ENCODE measurements around the gene DCLK2. TPM values are rescaled to one million over a fixed set of nuclear protein-coding genes. Genes with fewer than 3 reads are reported as not detected.

DCLK2 gene
- total and polyA plus RNA-seq, 2 donors (not counting 1 experiment from before 2014, with no cell fraction given), result 0.91 to 3.3 TPM

DNA sequence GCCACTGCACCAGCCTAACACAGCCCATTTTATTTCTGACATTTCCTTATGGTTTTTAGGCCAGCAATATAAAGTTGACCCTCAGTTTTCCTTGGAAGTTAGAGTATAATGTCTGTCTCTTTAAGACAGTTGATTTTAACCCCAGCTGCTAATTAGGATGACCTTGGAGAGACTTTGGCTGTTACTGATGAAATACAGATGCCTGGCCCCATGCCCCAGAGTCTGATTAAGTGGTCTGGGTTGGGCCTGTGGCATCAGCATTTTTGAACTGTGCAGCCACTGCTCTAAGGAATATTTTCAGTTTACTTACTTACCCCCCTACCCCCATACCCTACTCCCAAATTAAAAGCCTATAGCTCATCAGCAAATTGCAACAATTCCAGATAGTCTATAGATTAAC is 85.8 kb downstream of the DCLK2 start:
- intact Hi-C loops (cut with micrococcal nuclease), result no loop called here
- no peak overlapping the region for H3K9ac ChIP-seq (ENCODE audit: low read length)
- no peaks in the 10 kb centered on the region for H3K4me1 ChIP-seq (ENCODE audit: control insufficient read depth in 2 of 2, insufficient read depth in 2 of 2, low read length in 2 of 2)
- ChIA-PET CTCF (no interaction called here), POLR2A (no interaction called here)
- H3K27me3 Mint-ChIP-seq, result peaks cover 5% of the 10 kb centered on the region
- TF ChIP-seq, protein P1, sequence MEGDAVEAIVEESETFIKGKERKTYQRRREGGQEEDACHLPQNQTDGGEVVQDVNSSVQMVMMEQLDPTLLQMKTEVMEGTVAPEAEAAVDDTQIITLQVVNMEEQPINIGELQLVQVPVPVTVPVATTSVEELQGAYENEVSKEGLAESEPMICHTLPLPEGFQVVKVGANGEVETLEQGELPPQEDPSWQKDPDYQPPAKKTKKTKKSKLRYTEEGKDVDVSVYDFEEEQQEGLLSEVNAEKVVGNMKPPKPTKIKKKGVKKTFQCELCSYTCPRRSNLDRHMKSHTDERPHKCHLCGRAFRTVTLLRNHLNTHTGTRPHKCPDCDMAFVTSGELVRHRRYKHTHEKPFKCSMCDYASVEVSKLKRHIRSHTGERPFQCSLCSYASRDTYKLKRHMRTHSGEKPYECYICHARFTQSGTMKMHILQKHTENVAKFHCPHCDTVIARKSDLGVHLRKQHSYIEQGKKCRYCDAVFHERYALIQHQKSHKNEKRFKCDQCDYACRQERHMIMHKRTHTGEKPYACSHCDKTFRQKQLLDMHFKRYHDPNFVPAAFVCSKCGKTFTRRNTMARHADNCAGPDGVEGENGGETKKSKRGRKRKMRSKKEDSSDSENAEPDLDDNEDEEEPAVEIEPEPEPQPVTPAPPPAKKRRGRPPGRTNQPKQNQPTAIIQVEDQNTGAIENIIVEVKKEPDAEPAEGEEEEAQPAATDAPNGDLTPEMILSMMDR (IDR thresholded peaks at IDR 0.05), result no peak
- TF ChIP-seq EZH2 (IDR thresholded peaks at IDR 0.05; ENCODE audit: borderline replicate concordance, insufficient read depth, low read depth, low read length, poor library complexity, severe bottlenecking), result no peak
- H3K9me3 Mint-ChIP-seq (ENCODE audit: insufficient read depth), result no peaks in the 10 kb centered on the region
- no peaks in the 10 kb centered on the region for H3K4me1 Mint-ChIP-seq
- H4K20me1 ChIP-seq (ENCODE audit: control insufficient read depth, insufficient read depth, low read length, poor library complexity, severe bottlenecking), result no peaks in the 10 kb centered on the region
- no peak overlapping the region for H3K27ac Mint-ChIP-seq
- no peak overlapping the region for H3K4me3 ChIP-seq (ENCODE audit: control extremely low read depth in 1 of 5, extremely low read depth in 1 of 5, insufficient read depth in 1 of 5, low read depth in 2 of 5, low read length in 4 of 5)
- ATAC-seq (ENCODE audit: low read depth) (no peak), DNase-seq (no peak)
- no peaks in the 10 kb centered on the region for H3K79me2 ChIP-seq (ENCODE audit: control insufficient read depth, insufficient read depth, low read length)
- no peaks in the 10 kb centered on the region for H3K9me3 ChIP-seq (ENCODE audit: control extremely low read depth in 1 of 3, control insufficient read depth in 2 of 3, insufficient read depth in 1 of 3, low read length in 2 of 3)
- H3K27ac ChIP-seq (ENCODE audit: low read length in 2 of 2), result no peak overlapping the region
- no peak overlapping the region for H3K4me3 Mint-ChIP-seq
- H3K36me3 ChIP-seq (replicated peaks in 1 of 2; ENCODE audit: control extremely low read depth in 1 of 2, control insufficient read depth in 1 of 2, extremely low read depth in 1 of 2, insufficient read depth in 2 of 2, low read length in 1 of 2), result no peaks in the 10 kb centered on the region
- H3K27me3 ChIP-seq (replicated peaks in 1 of 4; ENCODE audit: control extremely low read depth in 1 of 4, control insufficient read depth in 3 of 4, insufficient read depth in 4 of 4, low read length in 3 of 4), result no peaks in the 10 kb centered on the region
- H3K4me2 ChIP-seq (replicated peaks; ENCODE audit: low read depth, low read length, poor library complexity, severe bottlenecking), result no peak overlapping the region
- H2AFZ ChIP-seq (ENCODE audit: insufficient read depth, low read depth, low read length, poor library complexity, severe bottlenecking), result no peak overlapping the region

DNA sequence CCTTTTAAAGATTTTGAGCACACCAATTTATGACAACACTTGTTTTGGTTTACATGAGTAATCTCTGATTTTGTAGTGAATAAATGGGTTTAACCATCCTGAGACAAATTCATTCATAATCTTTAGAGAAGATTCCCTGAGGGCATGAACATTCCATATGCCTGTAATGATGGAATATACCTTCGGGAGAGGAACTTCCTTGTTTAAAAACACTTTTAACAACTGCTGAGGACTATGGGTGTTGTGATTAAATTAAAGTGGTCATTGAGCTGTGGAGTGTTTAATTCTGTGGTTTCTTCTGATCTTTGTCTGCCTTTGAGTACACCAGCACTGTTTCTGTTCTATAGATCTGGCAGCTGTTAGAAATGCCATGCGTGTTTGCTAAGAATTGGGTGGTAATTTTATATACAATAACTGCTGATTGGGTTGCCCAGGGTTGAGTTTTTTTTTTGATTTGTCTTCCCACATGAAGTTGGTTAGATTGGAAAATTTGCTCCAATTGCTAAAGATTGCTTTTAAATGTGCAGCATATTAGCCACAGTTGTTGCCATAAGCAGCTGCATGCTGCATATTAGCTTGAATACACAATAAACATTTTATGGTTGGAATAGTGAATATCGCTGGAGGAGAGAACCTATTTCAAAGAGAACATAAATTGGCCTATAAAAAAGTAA is 86.8 kb downstream of the DCLK2 start:
- intact Hi-C loops (cut with micrococcal nuclease), result no loop called here
- Histone ChIP-seq H3K36me3 (replicated peaks in 1 of 2; ENCODE audit: control extremely low read depth in 1 of 2, control insufficient read depth in 1 of 2, extremely low read depth in 1 of 2, insufficient read depth in 2 of 2, low read length in 1 of 2) (no peaks in the 10 kb centered on the region), H3K9me3 (ENCODE audit: control extremely low read depth in 1 of 3, control insufficient read depth in 2 of 3, insufficient read depth in 1 of 3, low read length in 2 of 3) (no peaks in the 10 kb centered on the region), H3K27ac (ENCODE audit: low read length in 2 of 2) (no peak overlapping the region), H3K4me1 (ENCODE audit: control insufficient read depth in 2 of 2, insufficient read depth in 2 of 2, low read length in 2 of 2) (no peaks in the 10 kb centered on the region), H3K79me2 (ENCODE audit: control insufficient read depth, insufficient read depth, low read length) (no peaks in the 10 kb centered on the region), H4K20me1 (ENCODE audit: control insufficient read depth, insufficient read depth, low read length, poor library complexity, severe bottlenecking) (no peaks in the 10 kb centered on the region), H3K4me2 (replicated peaks; ENCODE audit: low read depth, low read length, poor library complexity, severe bottlenecking) (no peak overlapping the region), H2AFZ (ENCODE audit: insufficient read depth, low read depth, low read length, poor library complexity, severe bottlenecking) (no peak overlapping the region), H3K4me3 (ENCODE audit: control extremely low read depth in 1 of 5, extremely low read depth in 1 of 5, insufficient read depth in 1 of 5, low read depth in 2 of 5, low read length in 4 of 5) (no peak overlapping the region), H3K27me3 (replicated peaks in 1 of 4; ENCODE audit: control extremely low read depth in 1 of 4, control insufficient read depth in 3 of 4, insufficient read depth in 4 of 4, low read length in 3 of 4) (no peaks in the 10 kb centered on the region), H3K9ac (ENCODE audit: low read length) (no peak overlapping the region)
- ChIA-PET POLR2A (no interaction called here), CTCF (interaction anchor here (0.5 kb wide), 1 partner anchor 51 kb away, joined by 3 read pairs; no protein-coding TSS in a partner anchor)
- Mint-ChIP-seq H3K27me3 (peaks cover 5% of the 10 kb centered on the region), H3K27ac (no peak overlapping the region), H3K4me1 (no peaks in the 10 kb centered on the region), H3K9me3 (ENCODE audit: insufficient read depth) (no peaks in the 10 kb centered on the region), H3K4me3 (no peak overlapping the region)
- ATAC-seq (ENCODE audit: low read depth) (no peak), DNase-seq (no peak)
- 0% methylated on average over 1 of the region's 3 CpGs for WGBS (ENCODE audit: insufficient coverage)
- TF ChIP-seq EZH2 (IDR thresholded peaks at IDR 0.05; ENCODE audit: borderline replicate concordance, insufficient read depth, low read depth, low read length, poor library complexity, severe bottlenecking), result no peak
- TF ChIP-seq, protein P1 (IDR thresholded peaks at IDR 0.05), result no peak
